T-cell (primary cell): ENCODE measurements around the gene OR2W3. TPM values are rescaled to one million over a fixed set of nuclear protein-coding genes. Genes with fewer than 3 reads are reported as not detected.
A peak's percentile ranks its signal among the peaks of the same experiment; 100 is the strongest.

Experiments
- ATAC-seq, 4 experiments: fragments of 200-7000 bp in 3 of 4; fragments of 150-1000 bp in 1 of 4; cut with Tn5 transposase; replicated peaks in 1 of 4; 1 replicate in 3 of 4; 2 replicates in 1 of 4; pipeline ENCODE4 v1.10.0; 2021; ENCODE audit warnings: moderate library complexity in 3 of 4, mild to moderate bottlenecking in 2 of 4, moderate number of reproducible peaks in 1 of 4
- CTCF ChIA-PET, 2 donors: fragments of 300-600 bp; sonication (Branson Sonifier 250); formaldehyde crosslinking; loops; one replicate each; lab custom pipeline; 2022; ENCODE audit warnings: antibody characterized with exemption in 2 of 2; lab: Charles Lee
- POLR2A ChIA-PET, 2 donors: fragments of 300-600 bp; sonication (Branson Sonifier 250); formaldehyde crosslinking; loops; one replicate each; lab custom pipeline; 2022; ENCODE audit warnings: antibody characterized with exemption in 2 of 2; lab: Charles Lee
- DNase-seq, 35 experiments: peaks; one replicate each; pipeline versions ENCODE4 v3.0.0 to v3.0.0-alpha.2; 2013 to 2023
- H3K27ac ChIP-seq: one replicate; pipeline ENCODE4 v1.5.1; 2013; ENCODE audit warnings: low read length
- H3K27me3 ChIP-seq, 2 experiments: replicated peaks in 1 of 2; 1 replicate in 1 of 2; 2 replicates in 1 of 2; pipeline versions ENCODE4 v1.6.1 to v1.7.0; 2013; ENCODE audit warnings: low read length in 1 of 2, mixed read lengths in 1 of 2; ENCODE audit not compliant: control insufficient read depth in 2 of 2, insufficient read depth in 2 of 2; ENCODE audit errors: extremely low read depth in 1 of 2
- H3K36me3 ChIP-seq, 2 donors: 1 replicate in 1 of 2; 2 replicates in 1 of 2; pipeline versions ENCODE4 v1.6.1 to v1.7.0; 2013; ENCODE audit warnings: low read length in 1 of 2; ENCODE audit not compliant: control insufficient read depth in 2 of 2, insufficient read depth in 1 of 2; ENCODE audit errors: extremely low read depth in 1 of 2
- H3K4me1 ChIP-seq, 2 experiments: 1 replicate in 1 of 2; 2 replicates in 1 of 2; pipeline versions ENCODE4 v1.6.1 to v1.7.0; 2013; ENCODE audit warnings: low read length in 2 of 2, mixed read lengths in 1 of 2; ENCODE audit not compliant: insufficient read depth in 2 of 2, control insufficient read depth in 1 of 2; ENCODE audit errors: extremely low read depth in 1 of 2
- H3K4me3 ChIP-seq, 2 donors: 1 replicate in 1 of 2; 2 replicates in 1 of 2; pipeline versions ENCODE4 v1.5.1 to v1.7.0; 2013; ENCODE audit warnings: mild to moderate bottlenecking in 2 of 2, low read length in 1 of 2, moderate library complexity in 1 of 2; ENCODE audit not compliant: control insufficient read depth in 1 of 2; ENCODE audit errors: extremely low read depth in 1 of 2
- H3K9me3 ChIP-seq: 2 replicates; pipeline ENCODE4 v1.7.0; 2013
- H3K27ac Mint-ChIP-seq, 2 donors: one replicate each; pipeline ENCODE4 v1.8.0; 2020 to 2021; ENCODE audit warnings: mild to moderate bottlenecking in 2 of 2, mixed read lengths in 2 of 2
- H3K27me3 Mint-ChIP-seq, 2 donors: one replicate each; pipeline ENCODE4 v1.8.0; 2021 to 2022; ENCODE audit warnings: mixed read lengths in 2 of 2
- H3K36me3 Mint-ChIP-seq: one replicate; pipeline ENCODE4 v1.8.0; 2021; ENCODE audit warnings: mixed read lengths
- H3K4me1 Mint-ChIP-seq, 3 donors: one replicate each; pipeline ENCODE4 v1.8.0; 2020 to 2022; ENCODE audit warnings: mixed read lengths in 3 of 3, mild to moderate bottlenecking in 1 of 3
- H3K4me3 Mint-ChIP-seq, 3 donors: one replicate each; pipeline ENCODE4 v1.8.0; 2020 to 2022; ENCODE audit warnings: mild to moderate bottlenecking in 3 of 3, mixed read lengths in 3 of 3, moderate library complexity in 3 of 3
- H3K9me3 Mint-ChIP-seq, 3 donors: one replicate each; pipeline ENCODE4 v1.8.0; 2020 to 2022; ENCODE audit warnings: mixed read lengths in 3 of 3
- WGBS: methylation state at CpG from one replicate; pipeline ENCODE4 v1.1.5; 2013; ENCODE audit warnings: missing lambda C conversion rate; ENCODE audit not compliant: insufficient coverage; 5-methylcytosine and 5-hydroxymethylcytosine counted together
- total RNA-seq, 35 experiments: library from RNA in 6 of 35; stranded (reverse) in 6 of 35; fragments of 120-200 nt in 1 of 35; gene quantifications; one replicate each; pipeline versions ENCODE4 v1.2.1 to v1.2.4 and lab custom pipeline; 2013 to 2026

The OR2W3 gene
- total RNA-seq, result not detected
- total RNA-seq (2013), result not detected
- total RNA-seq (lab: John Stamatoyannopoulos, UW), result 0 to 0.32 (median 0.04) reads per million in 29 experiments

DNA sequence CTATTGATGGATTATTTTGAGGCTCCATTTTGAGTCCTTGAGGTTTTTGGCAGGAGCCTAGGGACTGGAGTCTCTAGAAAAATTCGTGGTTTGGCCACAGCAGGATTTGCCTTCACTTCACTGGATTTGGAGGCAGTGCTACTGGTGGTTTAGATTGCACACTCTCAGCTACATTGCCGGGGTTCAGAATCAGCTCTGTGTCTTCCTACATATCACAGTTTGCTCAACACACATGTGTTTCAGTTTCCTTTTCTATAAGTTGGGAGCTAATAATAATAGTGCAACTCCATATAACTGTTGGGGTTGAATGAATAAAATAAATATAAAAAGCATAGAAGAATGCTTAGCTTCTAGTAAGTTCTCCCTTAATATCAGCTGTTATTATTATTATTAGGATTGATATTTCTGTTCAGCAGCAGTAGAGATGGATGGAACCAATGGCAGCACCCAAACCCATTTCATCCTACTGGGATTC lies at the start of gene OR2W3:
TSS of gene OR2W3 (plus strand) at position 425 of the 475 bp plus-strand sequence. CDS start at position 425, 0 bp downstream.
- DNase-seq (no peak), ATAC-seq (no peak)
- no peaks in the 10 kb centered on the region for H3K9me3 Mint-ChIP-seq
- H3K27ac Mint-ChIP-seq, result no peak within 1 kb of the TSS
- H3K9me3 ChIP-seq, result no peaks in the 10 kb centered on the region
- POLR2A ChIA-PET, result no interaction called here
- H3K4me1 Mint-ChIP-seq, result no peaks in the 10 kb centered on the region
- H3K36me3 ChIP-seq, result no peaks in the 10 kb centered on the region
- no peaks in the 10 kb centered on the region for H3K4me1 ChIP-seq
- no peak within 1 kb of the TSS for H3K4me3 Mint-ChIP-seq
- no CpG with 5 or more reads among the region's 2 CpGs for whole genome bisulfite sequencing
- H3K27me3 Mint-ChIP-seq, result peaks cover 0 to 6% of the 10 kb centered on the region in 2 donors
- CTCF ChIA-PET, result no interaction called here
- H3K27ac ChIP-seq, result no peak within 1 kb of the TSS
- H3K36me3 Mint-ChIP-seq, result no peaks in the 10 kb centered on the region
- H3K4me3 ChIP-seq, result no peak within 1 kb of the TSS
- H3K27me3 ChIP-seq, result no peaks in the 10 kb centered on the region

GRCh38 chr1:247845693-247846017 lies 49.7 kb upstream of the OR2W3 start:
- H3K27ac ChIP-seq, result no peak overlapping the region
- Mint-ChIP-seq H3K9me3 (peaks cover 0 to 3% (median 0%) of the 10 kb centered on the region in 3 donors), H3K36me3 (no peaks in the 10 kb centered on the region), H3K4me1 (peaks cover 0 to 5% (median 0%) of the 10 kb centered on the region in 3 donors), H3K27me3 (no peaks in the 10 kb centered on the region), H3K4me3 (no peak overlapping the region), H3K27ac (no peak overlapping the region)
- WGBS, result 94% methylated on average over 2 of the region's 5 CpGs
- no peaks in the 10 kb centered on the region for H3K27me3 ChIP-seq
- H3K4me1 ChIP-seq, result peaks cover 0 to under 1% of the 10 kb centered on the region in 2 experiments
- H3K4me3 ChIP-seq, result no peak overlapping the region
- POLR2A ChIA-PET, result no interaction called here
- no peaks in the 10 kb centered on the region for H3K36me3 ChIP-seq
- CTCF ChIA-PET, result no interaction called here
- ATAC-seq (no peak), DNase-seq (no peak)
- H3K9me3 ChIP-seq, result no peaks in the 10 kb centered on the region

- Mint-ChIP-seq H3K27me3 (peaks cover 6 to 10% of the 10 kb centered on the region in 2 donors), H3K27ac (no peak overlapping the region), H3K4me3 (no peak overlapping the region), H3K36me3 (no peaks in the 10 kb centered on the region), H3K4me1 (no peaks in the 10 kb centered on the region), H3K9me3 (no peaks in the 10 kb centered on the region)
- DNase-seq, result no peak
- Histone ChIP-seq H3K27ac (no peak overlapping the region), H3K9me3 (no peaks in the 10 kb centered on the region), H3K36me3 (no peaks in the 10 kb centered on the region), H3K27me3 (no peaks in the 10 kb centered on the region), H3K4me1 (no peaks in the 10 kb centered on the region), H3K4me3 (no peak overlapping the region)
- ATAC-seq, result no peak
- 82% methylated on average over 6 of the region's 7 CpGs for WGBS
- CTCF ChIA-PET, result no interaction called here
- POLR2A ChIA-PET, result no interaction called here
These were observed 47.0 kb upstream of the OR2W3 start for GRCh38 chr1:247848346-247848745.

DNA sequence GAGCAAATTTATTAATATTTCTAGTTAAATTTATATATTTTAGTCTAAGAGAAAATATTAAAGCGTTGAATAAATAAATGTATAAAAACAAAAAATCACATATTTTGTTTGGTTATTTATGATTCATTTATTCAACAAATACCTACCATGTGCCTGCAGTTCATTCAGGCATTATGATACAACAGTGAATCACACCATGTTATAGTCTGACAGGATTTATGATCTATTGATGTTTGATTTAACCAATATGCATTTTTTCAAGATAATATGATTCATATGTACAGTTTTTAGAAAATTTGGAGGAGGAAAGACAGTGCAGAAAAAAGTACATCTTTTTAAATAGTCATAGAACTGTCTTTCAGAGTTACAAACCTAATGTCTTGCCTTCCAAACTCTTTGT lies 45.8 kb upstream of the OR2W3 start:
- DNase-seq (no peak), ATAC-seq (no peak)
- H3K4me1 Mint-ChIP-seq, result no peaks in the 10 kb centered on the region
- H3K36me3 Mint-ChIP-seq, result no peaks in the 10 kb centered on the region
- POLR2A ChIA-PET, result no interaction called here
- Histone ChIP-seq H3K27ac (no peak overlapping the region), H3K36me3 (no peaks in the 10 kb centered on the region), H3K4me3 (no peak overlapping the region), H3K4me1 (no peaks in the 10 kb centered on the region), H3K27me3 (no peaks in the 10 kb centered on the region), H3K9me3 (no peaks in the 10 kb centered on the region)
- CTCF ChIA-PET, result no interaction called here
- H3K4me3 Mint-ChIP-seq, result no peak overlapping the region
- H3K27me3 Mint-ChIP-seq, result peaks cover 6 to 17% of the 10 kb centered on the region in 2 donors
- H3K27ac Mint-ChIP-seq, result no peak overlapping the region
- no CpG with 5 or more reads among the region's 1 CpG for WGBS
- H3K9me3 Mint-ChIP-seq, result no peaks in the 10 kb centered on the region

DNA sequence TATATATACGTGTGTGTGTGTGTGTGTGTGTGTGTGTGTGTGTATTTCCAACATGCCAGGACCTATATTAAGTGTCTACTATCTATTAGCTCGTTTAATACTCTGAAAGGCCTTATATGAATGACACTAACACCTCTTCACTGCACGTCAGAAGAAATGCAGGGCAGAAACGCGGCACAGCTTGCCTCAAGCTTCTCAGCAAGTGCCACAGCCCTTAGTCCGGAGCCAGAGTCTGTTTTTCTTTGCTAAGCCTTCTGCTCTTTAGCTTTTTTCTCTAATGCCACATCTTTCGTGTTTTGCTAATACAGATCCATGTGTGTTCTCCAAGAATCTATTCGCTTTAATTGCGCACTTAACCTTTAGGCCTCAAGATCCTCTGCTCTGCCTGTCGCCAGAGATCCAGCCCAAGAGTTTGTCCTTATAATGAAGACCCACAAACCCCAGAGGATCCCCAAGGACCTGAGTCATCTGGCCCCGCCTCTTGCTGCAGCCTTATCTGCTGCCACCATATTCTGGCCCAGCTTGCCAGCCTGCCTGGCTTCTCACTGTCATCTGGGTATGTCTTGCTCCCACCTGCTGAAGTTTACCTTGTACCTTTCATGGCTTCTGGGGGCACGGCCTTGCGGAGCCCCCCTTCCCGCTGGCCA lies 40.4 kb upstream of the OR2W3 start:
- ATAC-seq, result no peak
- no peak for DNase-seq
- WGBS, result 97% methylated on average over 9 of the region's 14 CpGs
- Histone ChIP-seq H3K9me3 (no peaks in the 10 kb centered on the region), H3K27ac (no peak overlapping the region), H3K4me3 (no peak overlapping the region), H3K27me3 (peaks cover 0 to 20% of the 10 kb centered on the region in 2 experiments), H3K4me1 (peaks cover 0 to 8% of the 10 kb centered on the region in 2 experiments), H3K36me3 (no peaks in the 10 kb centered on the region)
- Mint-ChIP-seq H3K27ac (no peak overlapping the region), H3K9me3 (no peaks in the 10 kb centered on the region), H3K27me3 (peaks cover 36 to 50% of the 10 kb centered on the region in 2 donors), H3K4me1 (peaks cover 9 to 11% (median 10%) of the 10 kb centered on the region in 3 donors), H3K36me3 (no peaks in the 10 kb centered on the region), H3K4me3 (no peak overlapping the region)
- ChIA-PET POLR2A (no interaction called here), CTCF (no interaction called here)

- Mint-ChIP-seq H3K4me1 (peaks cover 9 to 11% (median 10%) of the 10 kb centered on the region in 3 donors), H3K27ac (no peak overlapping the region), H3K36me3 (no peaks in the 10 kb centered on the region), H3K4me3 (peak overlapping the region in 1 of 3 donors; percentile 86), H3K9me3 (no peaks in the 10 kb centered on the region), H3K27me3 (peaks cover 42 to 53% of the 10 kb centered on the region in 2 donors)
- Histone ChIP-seq H3K27ac (no peak overlapping the region), H3K36me3 (no peaks in the 10 kb centered on the region), H3K4me1 (peaks cover 0 to 8% of the 10 kb centered on the region in 2 experiments), H3K27me3 (peaks cover 0 to 23% of the 10 kb centered on the region in 2 experiments), H3K9me3 (no peaks in the 10 kb centered on the region), H3K4me3 (no peak overlapping the region)
- ATAC-seq, result no peak
- ChIA-PET POLR2A (no interaction called here), CTCF (no interaction called here)
- 100% methylated on average over 1 of the region's 4 CpGs for WGBS
- no peak for DNase-seq
These were observed 39.5 kb upstream of the OR2W3 start for GRCh38 chr1:247855911-247856310.
